Activated CD8-positive, alpha-beta memory T cell treated with anti-CD3 and anti-CD28 coated beads for 24 hours (primary cell): ENCODE results near the gene E4F1.
"Not testable (repeated sequence)": the region's sequence is repeated elsewhere in the genome, so short reads cannot be mapped to it uniquely, and the experiment has no call there.

ENCODE experiments used
- DNase-seq: peaks from one replicate; pipeline ENCODE4 v3.0.0-alpha.2; 2020

The E4F1 gene

GRCh38 chr16:2189252-2189893 is 34.0 kb upstream of the E4F1 start:
- DNase-seq: no peak

GRCh38 chr16:2190002-2190658 is 33.3 kb upstream of the E4F1 start:
- DNase-seq: no peak

DNA sequence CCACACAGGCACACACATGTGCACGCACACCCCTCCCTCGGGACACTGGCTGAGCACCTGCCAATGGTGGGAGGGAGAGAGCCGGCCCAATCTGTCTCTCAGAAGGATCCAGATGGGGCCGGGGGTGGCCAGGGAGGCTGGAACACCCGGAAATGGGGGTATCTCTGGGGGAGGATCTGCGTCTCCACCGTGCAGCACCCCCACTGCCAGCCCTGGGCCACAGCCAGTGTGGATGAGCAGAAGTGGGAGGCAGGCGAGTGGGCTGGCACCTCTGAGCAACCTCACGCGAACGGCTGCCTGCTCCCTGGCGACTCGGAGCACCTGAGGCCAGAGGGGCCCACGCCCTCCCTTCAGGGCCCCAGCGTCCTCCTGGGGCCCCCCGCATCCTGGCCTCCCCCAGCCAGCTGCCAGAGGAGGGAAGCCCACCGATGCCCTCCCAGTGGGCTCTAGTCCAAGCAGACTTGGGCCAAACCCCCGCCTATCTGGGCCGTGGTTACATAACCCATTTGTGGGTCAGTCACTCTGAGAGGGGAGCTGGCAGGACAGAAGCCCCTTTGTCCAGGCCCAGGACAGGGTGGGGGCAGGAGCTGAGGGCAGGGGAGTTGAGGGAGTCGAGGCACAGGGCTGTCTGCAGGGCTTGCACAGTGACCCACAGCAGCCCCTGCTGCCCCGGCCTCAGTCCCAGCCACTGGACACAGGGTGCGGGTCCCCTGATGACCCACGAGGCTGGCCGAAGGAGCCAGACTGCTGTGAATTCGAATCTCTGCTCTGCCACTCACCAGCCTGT is 32.5 kb upstream of the E4F1 start:
- DNase-seq: no peak

- no peak for DNase-seq
Observed at GRCh38 chr16:2191446-2191706, 32.0 kb upstream of the E4F1 start.

DNA sequence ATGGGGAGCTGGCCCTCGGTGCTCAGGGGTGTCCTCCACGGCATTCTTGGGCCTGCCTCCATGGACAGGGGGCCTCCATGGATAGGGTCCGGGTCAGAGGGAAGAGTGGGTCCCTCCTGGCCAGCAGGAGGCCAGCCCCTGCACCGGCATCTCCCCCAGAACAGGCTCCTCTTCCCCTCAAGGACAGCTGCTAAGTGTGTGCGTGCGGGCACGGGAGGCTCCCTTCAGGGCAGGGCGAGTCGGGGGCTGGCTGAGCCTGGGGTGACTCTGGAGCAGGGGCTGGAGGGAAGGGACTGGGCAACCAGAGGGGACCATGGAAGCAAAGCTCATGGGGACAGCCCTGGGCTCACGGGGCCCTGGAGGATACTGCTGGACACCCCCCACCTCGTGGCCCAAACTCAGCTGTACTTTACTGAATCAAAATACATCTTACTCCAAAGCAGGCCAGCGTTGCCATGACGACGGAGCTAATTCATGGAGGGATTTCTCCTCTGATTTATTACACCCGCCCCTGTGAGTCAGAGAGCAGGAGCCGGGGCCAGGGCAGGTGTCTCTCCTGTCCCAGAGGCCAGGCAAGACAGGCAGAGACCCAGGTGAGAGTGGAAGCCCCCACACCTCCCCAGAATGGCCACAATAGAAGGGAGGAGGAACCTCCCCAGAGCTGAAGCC is 29.1 kb upstream of the E4F1 start:
- DNase-seq: no peak

DNA sequence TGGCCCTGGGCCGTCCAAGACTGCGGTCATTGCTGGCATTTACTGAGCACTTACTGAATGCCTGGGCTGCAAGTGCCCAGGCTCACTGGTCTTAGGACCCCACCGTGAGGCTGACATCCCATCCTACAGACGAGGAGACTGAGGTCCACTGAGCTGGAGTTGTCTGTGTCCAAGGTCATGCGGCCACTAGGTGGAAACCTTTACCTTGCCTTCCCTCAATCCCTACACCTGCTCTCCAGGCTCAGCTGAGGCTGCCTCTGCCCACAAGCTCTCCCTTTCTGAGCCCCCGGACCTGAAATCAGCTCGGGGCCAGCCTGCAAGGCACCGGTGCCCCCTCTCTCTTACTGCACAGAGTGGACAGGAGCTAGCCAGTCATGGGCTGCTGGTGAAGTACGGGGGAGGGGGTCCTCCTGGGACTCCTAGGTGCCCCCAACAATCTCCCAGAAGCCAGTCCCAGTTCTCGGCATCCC is 28.5 kb upstream of the E4F1 start:
- peak; percentile 71 for DNase-seq

DNA sequence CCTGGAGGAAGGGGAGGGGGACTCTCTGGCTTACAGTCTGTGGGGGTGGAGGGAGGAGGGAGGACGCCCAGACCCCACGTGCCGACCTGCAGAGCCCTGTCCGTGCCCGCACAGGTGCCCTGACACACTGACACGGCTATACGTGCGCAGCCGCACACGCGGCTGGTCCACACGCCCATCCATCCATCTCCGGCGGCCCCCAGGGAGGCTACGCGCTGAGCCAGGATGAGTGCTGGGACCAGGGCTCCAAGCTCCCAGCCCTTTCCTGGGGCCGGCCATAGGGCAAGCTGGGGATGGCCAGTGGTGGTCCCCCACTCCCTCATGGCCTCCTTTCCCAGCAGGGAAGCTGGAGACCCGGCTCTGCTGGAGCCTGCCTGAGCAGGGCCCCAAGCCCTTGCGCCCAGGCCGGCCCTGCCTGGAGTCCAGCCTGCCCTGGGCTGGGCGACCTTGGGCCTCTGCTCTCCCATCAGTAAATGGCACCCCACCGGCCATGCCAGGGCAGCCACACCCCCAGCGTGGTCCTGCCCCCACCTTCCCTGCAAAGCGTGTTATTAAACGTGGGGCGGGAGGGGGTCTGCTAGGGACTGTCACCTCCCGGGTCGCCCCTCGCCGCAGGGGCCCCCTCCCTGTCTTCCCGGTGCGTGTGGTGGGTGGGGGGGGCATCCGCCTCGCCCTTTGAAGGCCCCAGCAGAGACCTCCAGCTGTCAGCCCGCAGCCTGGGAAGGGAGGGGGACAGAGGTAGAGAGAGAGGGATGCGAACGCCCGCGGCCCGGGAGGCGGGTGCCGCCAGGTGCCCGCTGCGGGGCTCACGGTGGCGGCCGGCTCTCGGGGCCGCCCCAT is 27.8 kb upstream of the E4F1 start:
- no peak for DNase-seq

- no peak for DNase-seq
Observed at GRCh38 chr16:2196162-2196980, 27.0 kb upstream of the E4F1 start, which contains the start of gene CASKIN1. Gene CASKIN1, minus strand, starts transcription at chr16:2196605. Its CDS starts 173 bp downstream, at chr16:2196432.

GRCh38 chr16:2196981-2197511 is 26.3 kb upstream of the E4F1 start:
- no peak for DNase-seq

DNA sequence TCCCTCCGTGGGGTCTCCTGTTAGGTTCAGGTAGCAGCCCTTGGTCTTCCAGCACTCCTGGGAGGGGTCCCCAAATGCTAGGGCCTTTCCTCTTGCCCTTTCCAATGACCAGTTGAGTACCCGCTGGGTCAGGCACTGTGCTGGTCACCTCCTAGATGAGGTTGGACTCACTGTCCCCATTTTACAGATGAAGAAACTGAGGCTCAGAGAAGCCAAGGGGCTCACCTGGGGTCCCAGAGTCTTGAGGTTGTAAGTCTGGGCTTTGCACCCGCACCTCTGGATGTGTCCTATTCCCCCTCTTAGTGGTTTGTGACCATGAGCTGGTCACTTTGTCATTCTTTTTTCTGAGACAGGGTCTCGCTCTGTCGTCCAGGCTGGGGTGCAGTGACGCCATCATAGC is 25.6 kb upstream of the E4F1 start:
- DNase-seq: no peak

- DNase-seq: no peak
Observed at GRCh38 chr16:2198283-2198682, 25.1 kb upstream of the E4F1 start.

DNA sequence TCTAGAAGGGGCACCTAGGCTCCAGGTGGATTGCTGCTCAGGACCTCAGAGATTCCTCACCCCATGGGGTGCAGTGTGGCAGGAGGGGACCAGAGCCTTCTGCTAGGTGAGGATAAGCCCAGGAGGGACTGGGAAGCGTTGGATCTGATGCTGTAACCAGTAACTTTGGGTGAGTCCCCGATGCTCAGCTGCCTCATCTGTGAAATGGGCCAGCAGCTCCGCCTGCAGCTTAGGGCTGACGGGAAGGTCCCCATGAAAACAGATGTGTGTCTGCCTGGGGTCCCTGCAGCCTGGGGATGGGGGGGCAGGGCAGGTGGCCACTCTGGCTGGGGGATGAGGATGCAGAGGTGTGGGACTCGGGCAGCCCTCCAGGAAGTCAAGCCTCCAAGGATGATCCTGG is 24.3 kb upstream of the E4F1 start:
- DNase-seq: no peak

DNA sequence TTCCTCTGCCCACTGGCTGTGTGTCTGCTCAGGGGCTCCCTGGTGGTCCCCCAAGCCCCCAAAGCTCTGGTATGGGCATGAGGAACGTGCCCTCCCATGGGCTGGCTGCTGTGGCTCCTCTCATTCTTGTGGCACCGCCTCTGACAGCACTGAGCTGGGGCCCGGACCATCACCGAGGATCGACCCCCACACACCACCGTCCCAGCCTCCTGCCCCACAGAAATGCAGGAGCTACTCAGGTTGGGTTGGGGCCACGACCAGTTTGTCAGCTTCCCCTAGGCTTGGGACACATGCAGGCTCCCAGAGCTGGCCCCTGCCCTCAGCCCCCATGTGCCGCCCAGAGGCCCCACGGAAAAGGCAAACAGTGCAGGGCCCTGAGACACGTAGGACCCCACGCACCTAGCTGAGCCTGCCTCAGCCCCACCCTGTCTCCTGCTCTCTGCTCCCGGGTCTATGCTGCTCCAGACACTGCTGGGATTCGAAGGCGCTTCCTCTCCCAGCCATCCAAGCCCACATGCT is 23.7 kb upstream of the E4F1 start:
- no peak for DNase-seq

- DNase-seq: no peak
Observed at GRCh38 chr16:2200313-2200712, 23.1 kb upstream of the E4F1 start.

DNA sequence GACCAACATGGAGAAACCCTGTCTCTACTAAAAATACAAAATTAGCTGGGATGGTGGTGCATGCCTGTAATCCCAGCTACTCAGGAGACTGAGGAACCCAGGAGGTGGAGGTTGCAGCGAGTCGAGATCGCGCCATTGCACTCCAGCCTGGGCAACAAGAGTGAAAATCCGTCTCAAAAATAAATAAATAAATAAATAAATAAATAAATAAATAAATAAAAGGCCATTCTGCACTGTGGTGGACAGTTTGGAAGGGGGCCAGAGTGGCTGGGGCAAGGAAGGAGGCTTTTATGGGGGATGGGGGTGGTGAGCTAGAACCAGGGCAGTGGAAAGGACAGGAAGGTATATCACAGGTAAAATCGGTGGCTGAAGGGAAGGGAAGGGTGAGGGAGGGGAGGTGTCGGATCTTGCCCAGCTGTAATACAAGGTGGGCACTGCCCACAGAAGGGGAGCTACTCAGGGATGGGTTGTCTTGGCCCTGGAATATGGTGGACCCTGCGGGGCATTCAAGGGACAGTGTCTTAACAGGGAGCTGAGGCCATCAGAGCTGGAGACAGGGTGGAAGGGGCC is 20.2 kb upstream of the E4F1 start:
- DNase-seq: not testable (repeated sequence)

DNA sequence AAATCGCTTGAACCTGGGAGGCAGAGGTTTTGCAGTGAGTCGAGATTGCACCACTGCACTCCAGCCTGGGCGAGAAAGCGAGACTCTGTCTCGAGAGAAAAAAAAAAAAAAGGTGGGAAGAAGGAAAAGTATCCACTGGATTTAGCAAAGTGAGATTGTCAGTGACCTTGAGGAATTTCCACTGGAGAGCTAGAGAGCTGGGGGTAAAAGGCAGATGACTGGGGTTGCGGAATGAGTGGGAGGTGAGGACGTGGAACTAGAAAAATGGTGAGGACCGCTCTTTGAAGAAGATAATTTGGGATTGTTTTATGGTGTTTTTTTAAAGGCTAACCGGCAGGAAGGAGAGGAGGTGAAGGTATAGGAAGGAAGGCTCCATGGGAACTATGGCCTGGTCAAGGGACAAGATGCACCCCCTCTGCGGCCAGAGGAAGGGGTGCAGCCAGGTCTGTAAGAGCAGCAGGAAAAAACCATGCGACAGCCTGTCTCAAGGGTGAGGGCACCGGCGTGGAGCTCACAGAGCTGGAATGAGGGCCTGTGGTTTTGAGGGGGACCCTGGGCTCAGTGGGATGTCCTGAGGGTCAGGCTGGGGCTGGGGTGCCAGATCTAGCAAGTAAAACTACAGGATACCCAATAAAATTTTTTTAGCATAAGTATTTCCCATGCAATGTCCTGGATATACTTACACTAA is 18.8 kb upstream of the E4F1 start:
- peak; percentile 64 for DNase-seq

GRCh38 chr16:2205104-2205966 is 18.1 kb upstream of the E4F1 start, which contains the start of gene MLST8:
Gene MLST8, plus strand, starts transcription at chr16:2205454. Its CDS starts 632 bp downstream, at chr16:2206086.
- peak; percentile 98 for DNase-seq

DNA sequence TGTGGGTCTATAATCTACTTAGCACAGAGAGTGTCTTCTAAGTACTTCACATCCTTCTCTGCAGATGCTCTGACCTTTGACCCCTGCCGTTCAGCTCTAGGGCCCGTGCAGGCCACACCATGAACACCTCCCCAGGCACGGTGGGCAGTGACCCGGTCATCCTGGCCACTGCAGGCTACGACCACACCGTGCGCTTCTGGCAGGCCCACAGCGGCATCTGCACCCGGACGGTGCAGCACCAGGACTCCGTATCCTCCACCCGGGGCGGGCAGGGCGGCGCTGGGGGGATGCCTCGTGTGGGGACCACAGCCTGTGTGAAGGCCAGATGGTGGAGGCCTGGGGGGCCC is 17.5 kb upstream of the E4F1 start:
- no peak for DNase-seq

DNA sequence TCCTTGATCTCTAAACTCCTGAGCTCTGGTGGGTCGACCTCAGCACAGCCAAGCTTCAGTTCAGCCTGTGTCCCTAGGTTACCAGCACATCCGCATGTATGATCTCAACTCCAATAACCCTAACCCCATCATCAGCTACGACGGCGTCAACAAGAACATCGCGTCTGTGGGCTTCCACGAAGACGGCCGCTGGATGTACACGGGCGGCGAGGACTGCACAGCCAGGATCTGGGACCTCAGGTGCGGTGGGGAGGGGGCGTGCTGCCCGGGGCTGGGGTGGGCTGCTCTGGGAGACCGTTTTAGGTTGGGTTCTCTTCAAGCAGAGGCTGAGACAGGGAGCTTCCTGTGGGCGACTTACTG is 17.0 kb upstream of the E4F1 start:
- no peak for DNase-seq
